ENCODE results near the gene ADAM10. TPM values are rescaled to one million over a fixed set of nuclear protein-coding genes. Genes with fewer than 3 reads are reported as not detected.

ADAM10 gene
- total RNA-seq, 4 donors from 2014 or later = 20.1 to 42.5 (median 33.4) TPM

- H3K27ac ChIP-seq = no peak overlapping the region
- in situ Hi-C loops (cut with MboI; ENCODE audit: low sequenced_read_pairs in 4 of 4) (no loop called here), intact Hi-C loops (cut with DNase I; ENCODE audit: low total_unique reads) (no loop called here)
- ATAC-seq (no peak), DNase-seq (no peak)
- peaks cover 0 to 3% of the 10 kb centered on the region in 2 donors for H3K4me1 ChIP-seq
- H3K9me3 ChIP-seq = no peaks in the 10 kb centered on the region
- no peaks in the 10 kb centered on the region for H3K36me3 ChIP-seq
- TF ChIP-seq POLR2A (IDR thresholded peaks at IDR 0.05) = no peak
- TF ChIP-seq CTCF (IDR thresholded peaks at IDR 0.05 in 4 of 5, conservative IDR thresholded peaks at IDR 0.05 in 1 of 5) = no peak
- no peak overlapping the region for H3K4me3 ChIP-seq
- no peaks in the 10 kb centered on the region for H3K27me3 ChIP-seq
Measured at GRCh38 chr15:58565619-58566018, 183.9 kb downstream of the ADAM10 start.

- in situ Hi-C loops (cut with MboI; ENCODE audit: low sequenced_read_pairs in 4 of 4) = no loop called here
- TF ChIP-seq CTCF (IDR thresholded peaks at IDR 0.05 in 4 of 5, conservative IDR thresholded peaks at IDR 0.05 in 1 of 5) (no peak), POLR2A (IDR thresholded peaks at IDR 0.05) (no peak)
- Histone ChIP-seq H3K9me3 (no peaks in the 10 kb centered on the region), H3K27ac (no peak overlapping the region), H3K4me1 (peaks cover 0 to 3% of the 10 kb centered on the region in 2 donors), H3K27me3 (no peaks in the 10 kb centered on the region), H3K36me3 (no peaks in the 10 kb centered on the region), H3K4me3 (no peak overlapping the region)
- ATAC-seq = no peak
- intact Hi-C loops (cut with DNase I; ENCODE audit: low total_unique reads) = no loop called here
- DNase-seq = no peak
Measured at GRCh38 chr15:58564981-58565380, 184.5 kb downstream of the ADAM10 start.

- Histone ChIP-seq H3K9me3 (no peaks in the 10 kb centered on the region), H3K27ac (no peak overlapping the region), H3K36me3 (no peaks in the 10 kb centered on the region), H3K27me3 (no peaks in the 10 kb centered on the region), H3K4me1 (no peaks in the 10 kb centered on the region), H3K4me3 (no peak overlapping the region)
- DNase-seq (no peak), ATAC-seq (no peak)
- TF ChIP-seq CTCF (IDR thresholded peaks at IDR 0.05 in 4 of 5, conservative IDR thresholded peaks at IDR 0.05 in 1 of 5) = no peak
- no peak for TF ChIP-seq POLR2A (IDR thresholded peaks at IDR 0.05)
- in situ Hi-C loops (cut with MboI; ENCODE audit: low sequenced_read_pairs in 4 of 4) = no loop called here
- intact Hi-C loops (cut with DNase I; ENCODE audit: low total_unique reads) = no loop called here
Measured at GRCh38 chr15:58562135-58562534, 187.4 kb downstream of the ADAM10 start.

GRCh38 chr15:58561321-58561720 is 188.2 kb downstream of the ADAM10 start:
- no peak for TF ChIP-seq CTCF (IDR thresholded peaks at IDR 0.05 in 4 of 5, conservative IDR thresholded peaks at IDR 0.05 in 1 of 5)
- no peak for TF ChIP-seq POLR2A (IDR thresholded peaks at IDR 0.05)
- intact Hi-C loops (cut with DNase I; ENCODE audit: low total_unique reads) (no loop called here), in situ Hi-C loops (cut with MboI; ENCODE audit: low sequenced_read_pairs in 4 of 4) (no loop called here)
- Histone ChIP-seq H3K4me3 (no peak overlapping the region), H3K9me3 (no peaks in the 10 kb centered on the region), H3K36me3 (no peaks in the 10 kb centered on the region), H3K27me3 (no peaks in the 10 kb centered on the region), H3K4me1 (no peaks in the 10 kb centered on the region), H3K27ac (no peak overlapping the region)
- no peak for DNase-seq
- no peak for ATAC-seq

GRCh38 chr15:58559904-58560588 is 189.5 kb downstream of the ADAM10 start:
- Histone ChIP-seq H3K27me3 (no peaks in the 10 kb centered on the region), H3K4me1 (no peaks in the 10 kb centered on the region), H3K9me3 (no peaks in the 10 kb centered on the region), H3K27ac (no peak overlapping the region), H3K36me3 (no peaks in the 10 kb centered on the region), H3K4me3 (no peak overlapping the region)
- TF ChIP-seq CTCF (IDR thresholded peaks at IDR 0.05 in 4 of 5, conservative IDR thresholded peaks at IDR 0.05 in 1 of 5) (no peak), POLR2A (IDR thresholded peaks at IDR 0.05) (no peak)
- intact Hi-C loops (cut with DNase I; ENCODE audit: low total_unique reads) (no loop called here), in situ Hi-C loops (cut with MboI; ENCODE audit: low sequenced_read_pairs in 4 of 4) (no loop called here)
- ATAC-seq = no peak
- DNase-seq = no peak
